Panc1 (cell line): ENCODE results near the gene VPS52.
A peak's percentile ranks its signal among the peaks of the same experiment; 100 is the strongest.

Experiments
- CTCF ChIP-seq: fragments of 450-650 bp; IDR thresholded peaks from 2 replicates; pipeline ENCODE4 v1.5.1; 2017; ENCODE audit warnings: mild to moderate bottlenecking
- POLR2AphosphoS5 ChIP-seq: IDR thresholded peaks from 2 replicates; pipeline ENCODE4 v1.6.1; 2012; ENCODE audit warnings: mild to moderate bottlenecking, low read depth, low read length, moderate library complexity
- REST ChIP-seq, 2 experiments: IDR thresholded peaks; 2 replicates each; pipeline ENCODE4 v1.6.1; 2011 to 2012; ENCODE audit warnings: low read depth in 2 of 2, control low read depth in 1 of 2, low read length in 1 of 2, mild to moderate bottlenecking in 1 of 2, moderate library complexity in 1 of 2; ENCODE audit not compliant: insufficient read depth in 1 of 2
- TCF7L2 ChIP-seq: IDR thresholded peaks from 2 replicates; pipeline ENCODE4 v1.6.1; 2011; ENCODE audit warnings: mild to moderate bottlenecking, low read depth, low read length, inconsistent platforms

- TF ChIP-seq CTCF (no peak), POLR2AphosphoS5 (peak; percentile 13), TCF7L2 (no peak), REST (IDR thresholded peaks at IDR 0.05; ENCODE audit: insufficient read depth in 1 of 2, low read depth in 2 of 2, low read length in 1 of 2) (no peak)
Observed at GRCh38 chr6:33273129-33273923, 1.6 kb upstream of the VPS52 start.
